CMK (cell line): Measurements from ENCODE around the gene SENP2.
"Not testable (repeated sequence)": the region's sequence is repeated elsewhere in the genome, so short reads cannot be mapped to it uniquely, and the experiment has no call there.

Source experiments
- DNase-seq: peaks from one replicate; pipeline ENCODE4 v3.0.0-alpha.2; 2010; ENCODE audit warnings: low read depth

Gene SENP2

DNA sequence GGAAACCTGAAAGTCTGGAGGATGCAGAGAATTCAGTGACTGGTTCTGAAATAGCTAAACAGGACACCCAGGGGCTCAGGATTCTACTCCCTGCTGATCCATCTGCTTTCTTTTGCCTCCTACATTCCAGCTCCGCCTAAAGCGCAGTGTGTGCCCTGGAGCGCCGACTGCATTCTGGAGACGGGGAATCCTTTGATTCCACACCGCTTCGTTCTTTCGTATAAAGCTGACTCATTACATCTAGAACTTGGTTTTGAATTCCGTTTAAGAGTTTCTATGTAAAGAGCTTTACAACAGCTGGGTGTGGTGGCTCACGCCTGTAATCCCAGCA lies 61.8 kb downstream of the SENP2 start:
- no peak for DNase-seq

GRCh38 chr3:185648396-185648795 lies 62.3 kb downstream of the SENP2 start:
- no peak for DNase-seq

- no peak for DNase-seq
Measured at GRCh38 chr3:185649414-185649813, 63.3 kb downstream of the SENP2 start.

DNA sequence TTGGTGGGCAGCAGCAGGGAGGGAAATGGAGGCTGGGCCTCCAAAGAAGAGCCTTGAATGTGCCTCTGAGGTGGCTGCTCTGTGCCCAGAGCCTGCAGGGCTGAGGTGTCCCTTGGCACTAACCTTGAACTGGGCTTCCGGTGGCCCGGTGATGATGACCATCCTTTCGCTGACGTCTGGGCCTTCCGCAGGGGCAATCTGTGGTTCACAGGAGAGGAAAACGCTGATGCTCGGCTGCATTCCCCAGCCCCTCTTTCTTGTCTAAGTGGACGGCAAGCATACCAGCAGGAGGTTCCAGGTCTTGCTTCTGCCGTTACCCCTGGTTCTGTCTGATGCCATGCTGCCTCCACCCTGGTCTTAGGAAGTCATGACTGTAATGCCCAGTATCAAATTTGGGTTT lies 65.9 kb downstream of the SENP2 start:
- DNase-seq = no peak

DNA sequence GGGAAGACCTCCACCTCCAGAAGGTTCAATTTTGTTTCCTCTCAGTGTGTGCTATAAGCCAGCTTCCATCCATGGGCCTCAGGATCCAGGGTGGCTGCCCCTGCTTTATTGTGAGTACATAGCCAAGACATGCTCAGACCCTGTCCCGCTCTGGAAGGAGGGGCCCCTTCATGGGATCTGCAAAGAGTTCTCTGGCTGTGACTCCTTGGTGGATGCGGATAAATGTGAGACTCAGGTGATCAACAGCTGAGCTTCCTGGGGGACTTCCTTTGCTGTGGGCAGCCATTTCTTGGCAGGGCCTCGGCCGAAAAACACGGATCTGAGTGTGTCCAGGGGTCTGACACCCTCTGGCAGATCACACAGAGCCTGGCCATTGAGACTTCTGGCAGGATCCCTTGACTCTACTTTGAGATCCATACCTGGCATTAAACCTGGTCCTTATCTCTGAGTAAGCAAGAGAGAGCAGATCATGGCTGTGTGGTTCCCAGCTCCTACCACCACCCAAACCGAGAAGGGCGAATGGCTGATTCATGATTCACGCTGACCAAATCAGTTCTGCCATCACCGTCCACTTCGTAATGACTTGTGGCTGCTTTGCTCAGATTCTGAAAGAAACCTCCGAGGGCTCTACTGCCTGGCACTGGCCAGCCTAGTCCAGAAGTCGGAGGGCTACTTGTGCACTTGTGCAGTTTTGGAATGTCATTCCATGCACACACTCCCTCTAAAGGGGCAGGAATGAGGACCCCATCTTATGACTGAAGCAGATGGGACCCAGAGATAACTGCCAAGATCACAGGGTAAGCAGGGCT lies 68.1 kb downstream of the SENP2 start:
- no peak for DNase-seq

DNA sequence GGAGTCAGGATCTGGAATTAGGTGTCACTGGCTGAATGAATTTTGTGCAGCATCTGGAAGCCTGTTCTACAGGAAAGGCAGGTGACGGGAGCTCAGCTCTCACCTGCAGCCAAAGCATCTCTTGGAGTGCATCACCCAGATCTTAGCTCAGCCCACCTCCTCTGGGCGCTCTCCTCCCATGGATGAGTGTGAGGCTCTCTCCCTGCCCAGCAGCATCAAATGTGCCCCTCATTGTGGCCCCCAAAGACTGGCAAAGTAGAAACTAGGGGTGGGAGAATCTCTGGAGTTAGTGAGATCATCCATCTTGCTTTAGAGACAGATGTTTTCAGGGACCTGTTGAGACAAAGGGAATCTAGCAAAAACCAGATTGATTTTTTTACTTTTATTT lies 68.7 kb downstream of the SENP2 start:
- DNase-seq = no peak

DNA sequence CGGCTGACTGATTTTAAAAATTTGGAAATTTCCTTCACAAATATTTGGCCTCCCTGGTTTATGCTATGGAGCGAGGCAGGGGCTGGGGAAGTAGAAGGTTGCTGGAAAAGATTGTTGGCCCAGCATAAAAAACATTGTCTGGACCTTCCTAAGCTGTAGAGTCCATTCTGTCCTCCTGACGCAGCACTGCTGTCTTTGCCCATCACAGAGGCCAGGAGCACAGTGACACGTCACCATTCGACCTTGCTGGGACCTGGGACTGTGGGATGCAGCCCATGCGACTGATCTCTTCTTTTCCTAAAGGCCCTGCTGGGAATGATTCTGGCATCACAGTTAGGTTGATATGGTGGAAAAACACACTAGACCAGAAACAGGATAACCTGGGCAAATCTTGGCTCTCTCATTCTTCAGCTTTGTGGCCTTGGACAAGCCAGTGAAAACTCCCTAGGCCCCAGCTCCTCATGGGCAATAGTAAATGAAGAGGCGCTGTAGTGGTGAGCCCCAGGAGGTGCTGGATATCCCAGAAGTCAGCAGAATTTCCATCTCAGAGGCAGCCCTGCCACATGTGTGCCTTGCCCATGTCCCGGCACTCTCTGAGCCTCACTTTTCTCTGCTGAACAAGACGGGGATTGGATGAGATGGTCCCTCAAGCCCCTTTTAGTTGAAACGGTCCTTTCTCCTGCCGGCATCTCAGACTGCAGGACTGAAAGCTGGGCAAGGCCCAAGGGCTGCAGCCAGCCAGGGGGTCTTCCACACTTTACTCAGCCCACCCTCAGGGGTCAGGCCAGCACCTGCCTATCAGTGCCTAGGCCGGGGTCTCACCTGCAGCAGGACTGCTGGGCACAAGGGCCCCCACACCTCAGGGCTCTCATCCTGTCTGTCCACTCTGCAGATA lies 69.6 kb downstream of the SENP2 start:
- DNase-seq = no peak

- no peak for DNase-seq
Measured at GRCh38 chr3:185656321-185656840, 70.3 kb downstream of the SENP2 start.

DNA sequence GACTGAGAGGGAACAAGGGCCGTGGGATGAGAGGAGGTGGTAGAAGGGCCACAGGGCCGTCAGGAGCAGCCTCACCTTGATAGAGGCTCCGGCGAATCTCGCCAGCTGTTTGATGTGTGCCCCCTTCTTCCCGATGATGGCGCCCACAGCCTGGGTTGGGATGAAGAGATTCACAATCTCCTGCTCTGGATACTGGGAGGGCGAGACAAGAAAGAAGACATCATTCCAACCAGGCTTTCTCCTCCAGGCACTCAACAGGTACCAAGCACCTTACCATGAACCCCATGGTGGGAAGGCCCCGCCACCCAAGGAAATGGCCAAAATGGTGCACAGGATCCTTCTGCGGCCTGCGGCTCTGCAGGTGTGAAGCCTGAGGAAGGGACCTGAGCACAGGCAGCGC lies 71.1 kb downstream of the SENP2 start:
- DNase-seq = no peak

DNA sequence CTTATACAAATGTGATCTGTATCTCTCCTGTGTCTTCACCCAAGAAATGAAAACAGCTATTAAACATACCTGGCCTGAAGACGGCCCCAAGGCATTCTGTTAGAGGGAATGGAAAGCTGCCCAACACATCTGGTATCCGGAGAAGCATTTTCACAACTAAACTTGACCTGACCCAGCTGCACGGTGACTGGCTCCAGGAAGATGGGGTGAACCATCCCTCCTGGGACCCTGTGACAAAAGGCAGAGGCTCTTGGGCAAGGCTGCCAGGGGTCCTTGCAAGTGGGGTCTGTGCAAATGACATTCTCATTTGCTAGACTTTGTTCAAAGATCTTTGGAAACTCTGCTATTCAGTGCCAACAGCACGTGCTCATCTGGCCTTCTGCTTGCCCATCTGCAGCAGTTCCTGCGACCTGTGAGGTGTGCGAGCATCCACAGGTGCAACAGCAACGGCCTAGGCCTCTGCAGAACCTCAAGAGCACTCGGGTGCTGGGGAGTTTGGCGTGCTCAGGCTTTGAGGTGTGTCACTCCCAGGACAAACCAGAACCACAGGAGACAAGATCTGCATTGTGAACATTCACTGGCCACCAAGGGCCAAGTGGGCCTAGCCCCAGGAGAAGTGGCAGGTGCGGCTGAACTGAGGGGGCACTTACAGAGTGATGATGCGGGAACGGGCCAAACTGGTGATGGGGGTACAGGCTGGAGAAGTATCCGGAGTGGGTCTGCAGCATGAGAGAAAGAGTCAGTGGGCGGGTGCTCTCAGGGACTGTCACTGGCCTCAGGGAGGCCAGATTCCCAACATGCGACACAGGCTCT lies 71.8 kb downstream of the SENP2 start:
- DNase-seq = no peak

- DNase-seq = no peak
Measured at GRCh38 chr3:185658504-185658912, 72.4 kb downstream of the SENP2 start.

- no peak for DNase-seq
Measured at GRCh38 chr3:185658943-185659342, 72.8 kb downstream of the SENP2 start.

DNA sequence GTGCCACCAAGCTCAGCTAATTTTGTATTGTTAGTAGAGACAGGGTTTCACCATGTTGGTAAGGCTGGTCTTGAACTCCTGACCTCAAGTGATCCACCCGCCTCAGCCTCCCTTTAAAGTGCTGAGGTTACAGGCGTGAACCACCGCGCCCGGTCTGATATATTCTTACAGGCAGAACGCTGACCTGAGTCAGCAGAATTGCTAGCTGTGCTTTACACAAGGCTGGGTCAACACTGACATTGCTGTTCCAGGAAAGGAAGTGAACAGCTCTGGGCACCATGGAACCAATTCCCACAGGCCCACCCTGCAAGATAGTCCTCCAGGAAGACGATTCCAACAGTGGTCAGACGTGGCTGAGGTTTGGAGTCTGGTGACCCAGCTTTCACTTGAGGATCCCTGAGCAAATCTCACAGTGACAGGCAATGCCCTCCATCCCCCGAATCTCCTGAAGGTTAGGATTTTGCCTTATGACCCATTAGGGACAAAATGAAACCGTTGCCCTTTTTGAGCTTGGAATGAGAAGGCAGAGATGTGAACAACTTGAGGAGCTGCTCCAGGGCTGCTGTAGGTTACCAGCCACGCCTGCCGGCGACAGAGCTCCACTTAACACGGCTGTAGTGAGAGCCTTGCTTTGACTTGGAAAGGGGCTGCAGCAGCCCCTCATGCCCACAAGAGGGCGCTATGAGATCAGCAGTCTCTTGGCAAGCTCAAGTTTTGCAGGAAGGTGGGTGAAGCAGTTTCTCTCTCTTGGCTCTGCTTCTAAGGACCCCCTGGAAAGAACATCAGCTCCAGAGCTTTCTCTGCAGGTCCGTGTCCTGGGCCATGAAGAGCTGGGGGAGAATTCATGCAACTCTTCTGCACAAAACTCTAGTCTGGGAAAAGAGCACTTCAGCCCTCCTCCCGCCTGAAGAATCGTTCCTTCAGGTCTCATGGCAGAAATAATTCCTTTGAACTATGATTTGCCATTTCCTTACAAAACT lies 74.1 kb downstream of the SENP2 start:
- DNase-seq = peak; percentile 46

DNA sequence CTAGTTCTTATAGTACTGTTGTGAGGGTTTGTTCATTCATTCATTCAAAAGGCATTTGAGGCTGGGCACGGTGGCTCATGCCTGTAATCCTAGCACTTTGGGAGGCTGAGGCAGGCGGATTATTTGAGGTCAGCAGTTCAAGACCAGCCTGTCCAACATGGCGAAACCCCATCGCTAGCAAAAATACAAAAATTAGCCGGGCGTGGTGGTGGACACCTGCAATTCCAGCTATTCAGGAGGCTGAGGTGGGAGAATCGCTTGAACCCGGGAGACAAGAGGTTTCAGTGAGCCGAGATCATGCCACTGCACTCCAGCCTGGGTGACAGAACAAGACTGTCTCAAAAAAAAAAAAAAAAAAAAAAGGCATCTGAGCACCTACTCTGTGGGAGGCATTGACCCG lies 75.2 kb downstream of the SENP2 start:
- not testable (repeated sequence) for DNase-seq

- no peak for DNase-seq
Measured at GRCh38 chr3:185661772-185662171, 75.7 kb downstream of the SENP2 start.

- DNase-seq = no peak
Measured at GRCh38 chr3:185663929-185664328, 77.8 kb downstream of the SENP2 start.

DNA sequence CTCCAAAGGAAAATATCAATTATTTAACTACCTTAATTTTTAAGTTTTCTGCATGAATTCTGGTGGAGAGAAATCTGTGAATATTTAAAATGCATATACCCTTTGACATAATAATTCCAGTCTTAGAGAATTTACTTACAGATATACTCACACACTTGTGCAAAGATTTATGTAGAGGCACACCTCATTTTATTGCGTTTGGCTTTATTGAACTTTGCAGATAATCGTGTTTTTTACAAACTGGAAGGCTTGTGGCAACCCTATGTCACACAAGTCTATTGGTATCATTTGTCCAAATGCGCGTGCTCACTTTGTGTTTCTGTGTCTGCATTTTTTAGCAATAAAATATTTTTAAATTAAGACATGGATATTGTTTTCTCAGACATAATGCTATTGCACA lies 81.5 kb downstream of the SENP2 start:
- DNase-seq = no peak

DNA sequence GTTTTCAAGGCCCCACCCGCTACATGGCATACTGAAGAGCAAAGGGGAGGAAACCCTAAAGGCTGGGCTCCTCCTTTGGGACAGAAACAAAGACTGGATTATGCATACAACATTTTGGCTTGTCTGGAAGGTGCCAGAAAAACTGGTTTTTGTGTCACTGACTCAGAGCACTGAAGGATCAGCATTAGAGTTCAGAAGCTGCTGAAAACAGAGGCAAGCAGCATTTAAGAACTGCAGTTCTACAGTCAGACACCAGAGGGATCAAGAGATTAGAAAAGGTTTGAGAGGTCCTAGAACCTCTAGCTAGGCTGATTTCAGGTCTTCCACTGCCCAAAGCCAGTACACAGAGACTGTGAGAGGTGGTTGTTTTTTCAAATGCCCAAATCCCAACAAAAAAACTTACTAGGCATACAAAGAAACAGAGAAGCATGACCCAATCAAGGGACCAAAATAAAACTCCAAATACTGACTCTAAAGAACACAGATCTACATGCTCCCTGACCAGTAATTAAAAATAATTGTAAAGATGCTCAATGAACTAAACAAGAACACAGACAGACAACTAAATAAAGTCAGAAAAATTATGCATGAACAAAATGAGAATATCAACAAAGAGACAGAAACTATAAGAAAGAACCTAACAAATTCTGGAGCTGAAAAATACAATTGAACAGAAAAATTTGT lies 91.2 kb downstream of the SENP2 start:
- DNase-seq = no peak

DNA sequence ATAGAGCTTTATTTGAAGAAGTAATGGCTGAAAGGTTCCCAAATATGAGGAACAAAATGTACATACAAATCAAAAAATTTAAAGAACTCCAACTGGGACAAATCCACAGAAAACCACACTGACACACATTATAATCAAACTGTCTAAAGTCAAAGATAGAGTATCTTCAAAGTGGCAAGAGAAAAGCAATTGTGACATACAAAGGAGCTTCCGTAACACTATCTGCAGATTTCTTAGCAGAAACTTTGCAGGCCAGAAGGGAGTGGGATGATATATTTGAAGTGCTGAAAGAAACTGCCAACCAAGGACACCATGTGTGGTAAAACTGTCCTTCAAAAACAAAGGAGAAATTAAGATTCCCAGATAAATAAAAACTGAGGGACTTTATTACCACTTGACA lies 91.9 kb downstream of the SENP2 start:
- no peak for DNase-seq

- no peak for DNase-seq
Measured at GRCh38 chr3:185680231-185680630, 94.1 kb downstream of the SENP2 start.
